Small intestine (tissue), 7 donors: ENCODE measurements around the gene AMOT. TPM values are rescaled to one million over a fixed set of nuclear protein-coding genes. Genes with fewer than 3 reads are reported as not detected.

Experiments
- DNase-seq, 2 donors: peaks; one replicate each; pipeline versions ENCODE4 v3.0.0 to v3.0.0-alpha.2; 2013
- FAIRE-seq: peaks from 2 replicates; lab custom pipeline; 2012; peaks lifted over from hg19 to GRCh38; lab: Jason Lieb, UNC
- H3K27ac ChIP-seq, 3 donors: one replicate each; pipeline ENCODE4 v1.5.1; 2013; ENCODE audit warnings: low read length in 2 of 3, mild to moderate bottlenecking in 2 of 3, control low read depth in 1 of 3, inconsistent platforms in 1 of 3, low read depth in 1 of 3, moderate library complexity in 1 of 3
- H3K27me3 ChIP-seq, 3 donors: one replicate each; pipeline ENCODE4 v1.6.1; 2013; ENCODE audit warnings: low read length in 3 of 3, inconsistent platforms in 1 of 3; ENCODE audit not compliant: control insufficient read depth in 3 of 3, insufficient read depth in 3 of 3
- H3K36me3 ChIP-seq, 3 donors: one replicate each; pipeline ENCODE4 v1.6.1; 2013; ENCODE audit warnings: low read length in 3 of 3, inconsistent platforms in 1 of 3, low read depth in 1 of 3, mild to moderate bottlenecking in 1 of 3, moderate library complexity in 1 of 3; ENCODE audit not compliant: control insufficient read depth in 3 of 3, insufficient read depth in 2 of 3
- H3K4me1 ChIP-seq, 3 donors: one replicate each; pipeline ENCODE4 v1.6.1; 2013; ENCODE audit warnings: low read length in 2 of 3, inconsistent platforms in 1 of 3, low read depth in 1 of 3, mild to moderate bottlenecking in 1 of 3, moderate library complexity in 1 of 3; ENCODE audit not compliant: control insufficient read depth in 3 of 3, insufficient read depth in 2 of 3
- H3K4me3 ChIP-seq, 3 donors: one replicate each; pipeline ENCODE4 v1.5.1; 2013; ENCODE audit warnings: low read length in 3 of 3, control low read depth in 1 of 3, inconsistent platforms in 1 of 3, low read depth in 1 of 3, mild to moderate bottlenecking in 1 of 3, moderate library complexity in 1 of 3
- H3K9me3 ChIP-seq, 2 donors: one replicate each; pipeline ENCODE4 v1.6.1; 2013; ENCODE audit warnings: low read depth in 1 of 2, low read length in 1 of 2; ENCODE audit not compliant: control insufficient read depth in 2 of 2, insufficient read depth in 1 of 2
- WGBS, 3 donors: extraction: QIAGEN DNeasy Blood & Tissue Kit; methylation state at CpG; one replicate each; pipeline ENCODE4 v1.1.7; 2013; 5-methylcytosine and 5-hydroxymethylcytosine counted together
- polyA plus RNA-seq, 4 donors: library from polyadenylated mRNA; stranded (reverse) in 3 of 4; unstranded in 1 of 4; fragments of 200-250 nt in 3 of 4; fragments of 120-200 nt in 1 of 4; gene quantifications; one replicate each; pipeline versions ENCODE4 v1.2.1 to v1.2.3, GENCODE V29; 2013
- donor health status: healthy with polysubstance abuse.
- donor health status: control.
- donor health status: control.
- donor health status: Bipolar disorder and iron deficiency.
- donor health status: healthy.

Gene AMOT
- polyA plus RNA-seq, 4 donors: 2.4 to 33.7 (median 4.6) TPM

GRCh38 chrX:112786076-112786475 lies 54.6 kb downstream of the AMOT start:
- 49 to 63% (median 59%) methylated on average over 2 of the region's 2 CpGs for WGBS, 3 donors
- H3K27ac ChIP-seq: no peak overlapping the region
- no peak for FAIRE-seq
- peaks cover 0 to 14% (median 0%) of the 10 kb centered on the region in 3 donors for H3K36me3 ChIP-seq
- H3K9me3 ChIP-seq: no peaks in the 10 kb centered on the region
- no peak for DNase-seq
- peaks cover 0 to 8% (median 4%) of the 10 kb centered on the region in 3 donors for H3K4me1 ChIP-seq
- no peaks in the 10 kb centered on the region for H3K27me3 ChIP-seq
- no peak overlapping the region for H3K4me3 ChIP-seq

DNA sequence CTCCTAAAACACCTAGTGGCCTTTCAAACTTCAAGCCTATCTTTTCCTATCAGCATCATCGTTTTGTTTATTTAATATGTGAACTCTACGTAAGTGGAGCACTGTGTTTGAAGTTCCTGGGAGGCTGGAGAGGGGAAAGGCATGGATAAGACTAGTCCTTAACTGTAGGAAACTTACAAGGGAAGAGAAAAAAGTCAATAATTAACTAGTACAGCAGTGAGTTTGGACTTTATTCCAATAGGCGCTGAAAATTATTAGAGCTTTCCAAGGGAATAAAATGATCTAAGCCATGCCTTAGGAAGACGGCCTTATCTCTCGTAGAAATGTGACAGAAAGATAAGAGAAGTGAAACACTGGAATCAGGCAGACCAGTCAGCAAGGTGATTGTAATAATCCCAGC lies 55.3 kb downstream of the AMOT start:
- peak; percentile 54 to 82 for DNase-seq

GRCh38 chrX:112784692-112785091 lies 55.9 kb downstream of the AMOT start:
- H3K4me3 ChIP-seq: no peak overlapping the region
- FAIRE-seq: no peak
- H3K27ac ChIP-seq: peak overlapping the region in 2 of 3 donors; percentile 24 to 30
- 77 to 87% (median 81%) methylated on average over 3 of the region's 3 CpGs for WGBS, 3 donors
- H3K36me3 ChIP-seq: peaks cover 0 to 12% (median 0%) of the 10 kb centered on the region in 3 donors
- DNase-seq: no peak
- no peaks in the 10 kb centered on the region for H3K27me3 ChIP-seq
- peaks cover 0 to 8% (median 4%) of the 10 kb centered on the region in 3 donors for H3K4me1 ChIP-seq
- no peaks in the 10 kb centered on the region for H3K9me3 ChIP-seq

More for the DNA sequence above, 55.3 kb downstream of the AMOT start:
- Histone ChIP-seq H3K27ac (peak overlapping the region in 2 of 3 donors; percentile 24 to 30), H3K4me1 (peaks cover 0 to 8% (median 4%) of the 10 kb centered on the region in 3 donors), H3K4me3 (no peak overlapping the region), H3K36me3 (peaks cover 0 to 12% (median 0%) of the 10 kb centered on the region in 3 donors), H3K27me3 (no peaks in the 10 kb centered on the region), H3K9me3 (no peaks in the 10 kb centered on the region)
- WGBS, 3 donors: 23 to 62% (median 26%) methylated on average over 5 of the region's 5 CpGs
- FAIRE-seq: peak; percentile 33

- Histone ChIP-seq H3K27me3 (no peaks in the 10 kb centered on the region), H3K4me1 (no peaks in the 10 kb centered on the region), H3K36me3 (peaks cover 0 to 22% (median 0%) of the 10 kb centered on the region in 3 donors), H3K4me3 (no peak overlapping the region), H3K27ac (no peak overlapping the region), H3K9me3 (no peaks in the 10 kb centered on the region)
- 89 to 96% (median 91%) methylated on average over 9 of the region's 9 CpGs for WGBS, 3 donors
- no peak for DNase-seq
- FAIRE-seq: no peak
Measured at GRCh38 chrX:112779139-112779538, 61.5 kb downstream of the AMOT start.

- no peak for DNase-seq
- no peak for FAIRE-seq
- no peak overlapping the region for H3K27ac ChIP-seq
- no peaks in the 10 kb centered on the region for H3K27me3 ChIP-seq
- H3K9me3 ChIP-seq: no peaks in the 10 kb centered on the region
- H3K4me1 ChIP-seq: no peaks in the 10 kb centered on the region
- H3K4me3 ChIP-seq: no peak overlapping the region
- 73 to 84% (median 76%) methylated on average over 10 of the region's 10 CpGs for WGBS, 3 donors
- peaks cover 0 to 10% (median 0%) of the 10 kb centered on the region in 3 donors for H3K36me3 ChIP-seq
Measured at GRCh38 chrX:112774651-112775293, 65.9 kb downstream of the AMOT start.

- H3K27me3 ChIP-seq: no peaks in the 10 kb centered on the region
- FAIRE-seq (no peak), DNase-seq (no peak)
- H3K4me3 ChIP-seq: no peak overlapping the region
- 52 to 72% (median 62%) methylated on average over 4 of the region's 4 CpGs for WGBS, 3 donors
- H3K4me1 ChIP-seq: no peaks in the 10 kb centered on the region
- no peaks in the 10 kb centered on the region for H3K9me3 ChIP-seq
- no peak overlapping the region for H3K27ac ChIP-seq
- peaks cover 0 to 6% (median 0%) of the 10 kb centered on the region in 3 donors for H3K36me3 ChIP-seq
Measured at GRCh38 chrX:112774142-112774541, 66.5 kb downstream of the AMOT start.

GRCh38 chrX:112769034-112769433 lies 71.6 kb downstream of the AMOT start:
- Histone ChIP-seq H3K27me3 (no peaks in the 10 kb centered on the region), H3K4me1 (no peaks in the 10 kb centered on the region), H3K4me3 (no peak overlapping the region), H3K9me3 (no peaks in the 10 kb centered on the region), H3K36me3 (no peaks in the 10 kb centered on the region), H3K27ac (no peak overlapping the region)
- FAIRE-seq: no peak
- DNase-seq: no peak
- 55 to 79% (median 57%) methylated on average over 3 of the region's 3 CpGs for WGBS, 3 donors

DNA sequence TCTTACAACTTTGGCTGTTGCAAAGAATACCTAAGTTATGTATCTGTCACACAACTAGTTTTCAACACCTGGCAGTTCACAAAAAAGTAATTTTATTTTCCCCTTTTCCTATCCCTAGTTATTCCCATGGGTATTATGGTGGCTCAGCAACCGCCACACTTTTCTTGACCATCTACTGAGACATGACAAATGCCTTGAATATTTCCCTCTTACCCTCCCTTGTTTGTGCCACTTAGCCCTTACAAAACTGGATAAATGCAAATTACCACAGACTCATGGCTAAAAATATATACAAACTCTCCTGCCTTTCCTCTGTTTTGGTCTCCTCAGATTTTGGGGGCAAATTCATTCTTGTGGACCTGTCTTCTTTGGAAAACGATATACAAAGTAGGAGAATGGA lies 72.1 kb downstream of the AMOT start:
- H3K4me3 ChIP-seq: no peak overlapping the region
- no peaks in the 10 kb centered on the region for H3K36me3 ChIP-seq
- 64 to 89% (median 81%) methylated on average over 2 of the region's 2 CpGs for WGBS, 3 donors
- no peaks in the 10 kb centered on the region for H3K4me1 ChIP-seq
- no peaks in the 10 kb centered on the region for H3K9me3 ChIP-seq
- no peaks in the 10 kb centered on the region for H3K27me3 ChIP-seq
- no peak overlapping the region for H3K27ac ChIP-seq
- DNase-seq (no peak), FAIRE-seq (no peak)
